Skin of body (tissue), 2 donors: ENCODE results near the gene RGS10. TPM values are rescaled to one million over a fixed set of nuclear protein-coding genes. Genes with fewer than 3 reads are reported as not detected.
"Not testable (repeated sequence)": the region's sequence is repeated elsewhere in the genome, so short reads cannot be mapped to it uniquely, and the experiment has no call there.

Experiments
- DNase-seq: peaks from one replicate; lab custom pipeline; 2025; lab: John Stamatoyannopoulos, UW
- total RNA-seq: library from RNA; depleted of rRNA; stranded (reverse); fragments of >200 nt; gene quantifications from one replicate; pipeline ENCODE4 v1.2.3, GENCODE V29; 2014

RGS10 gene
- 34.0 TPM for total RNA-seq

GRCh38 chr10:119542357-119542987 lies at the start of gene RGS10:
RGS10 (minus strand) TSS chr10:119542719; CDS start chr10:119542638, 81 bp downstream.
- DNase-seq = peak; percentile 65

- no peak for DNase-seq
Observed at GRCh38 chr10:119588071-119588470, 45.6 kb upstream of the RGS10 start.

GRCh38 chr10:119578355-119578754 lies 35.8 kb upstream of the RGS10 start:
- DNase-seq = no peak

GRCh38 chr10:119575991-119576390 lies 33.5 kb upstream of the RGS10 start:
- DNase-seq = no peak

GRCh38 chr10:119575506-119575905 lies 33.0 kb upstream of the RGS10 start:
- DNase-seq = no peak

GRCh38 chr10:119567978-119568377 lies 25.5 kb upstream of the RGS10 start:
- DNase-seq = no peak

- no peak for DNase-seq
Observed at GRCh38 chr10:119562097-119562496, 19.6 kb upstream of the RGS10 start.

GRCh38 chr10:119559511-119559910 lies 17.0 kb upstream of the RGS10 start:
- not testable (repeated sequence) for DNase-seq

GRCh38 chr10:119556081-119556480 lies 13.6 kb upstream of the RGS10 start:
- DNase-seq = not testable (repeated sequence)

- no peak for DNase-seq
Observed at GRCh38 chr10:119555178-119555784, 12.8 kb upstream of the RGS10 start.

- no peak for DNase-seq
Observed at GRCh38 chr10:119550827-119551226, 8.3 kb upstream of the RGS10 start.

GRCh38 chr10:119549247-119549999 lies 6.9 kb upstream of the RGS10 start:
- DNase-seq = no peak

- no peak for DNase-seq
Observed at GRCh38 chr10:119546009-119546408, 3.5 kb upstream of the RGS10 start.

- DNase-seq = no peak
Observed at GRCh38 chr10:119545310-119545709, 2.8 kb upstream of the RGS10 start.

- peak; percentile 52 for DNase-seq
Observed at GRCh38 chr10:119543814-119544642, 1.5 kb upstream of the RGS10 start.

GRCh38 chr10:119542988-119543813 lies 682 bp upstream of the RGS10 start:
- DNase-seq = peak; percentile 65

- DNase-seq = no peak
Observed at GRCh38 chr10:119541459-119542356, 811 bp downstream of the RGS10 start.

- DNase-seq = no peak
Observed at GRCh38 chr10:119541046-119541445, 1.5 kb downstream of the RGS10 start.

GRCh38 chr10:119540038-119540437 lies 2.5 kb downstream of the RGS10 start:
- DNase-seq = no peak

GRCh38 chr10:119539359-119539825 lies 3.1 kb downstream of the RGS10 start:
- DNase-seq = no peak
